Measurements from ENCODE around the gene NF2.

- no peak for TF ChIP-seq CTCF (IDR thresholded peaks at IDR 0.05; ENCODE audit: low read depth, low read length)
- TF ChIP-seq EZH2phosphoT487 (IDR thresholded peaks at IDR 0.05; ENCODE audit: low read depth): no peak
Measured at GRCh38 chr22:29641042-29641699, 37.7 kb downstream of the NF2 start.

Data from OCI-LY3 (cell line).